ENCODE measurements around the gene CP. TPM values are rescaled to one million over a fixed set of nuclear protein-coding genes. Genes with fewer than 3 reads are reported as not detected.

Gene CP
- total and polyA plus RNA-seq, 12 donors, result 0.48 to 17.2 (median 5.4) TPM

DNA sequence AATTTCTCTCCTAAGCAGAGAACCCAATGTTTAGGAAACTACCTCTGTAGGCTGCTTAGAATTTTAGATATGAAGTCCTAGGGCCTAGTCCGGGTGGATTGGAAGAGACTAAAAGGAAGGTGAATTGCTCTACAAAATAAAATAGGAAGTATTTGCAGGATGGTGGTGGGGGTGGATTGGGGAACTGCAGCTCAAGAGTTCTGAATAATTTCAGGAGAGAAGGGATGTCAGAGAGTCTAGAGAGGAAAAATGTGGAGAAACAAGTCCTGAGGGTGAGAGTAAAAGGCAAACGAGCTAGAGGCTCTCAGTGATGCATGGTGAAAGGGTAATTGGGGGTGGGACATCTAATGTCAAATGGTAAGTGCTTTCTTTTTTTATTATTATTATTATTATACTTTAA is 10.2 kb upstream of the CP start:
- intact Hi-C loops (cut with DNase I), result no loop called here
- H3K36me3 ChIP-seq (replicated peaks in 1 of 2), result no peaks in the 10 kb centered on the region
- DNase-seq, result no peak
- no peak overlapping the region for H3K4me3 ChIP-seq
- no peak overlapping the region for H3K27ac ChIP-seq
- no peak for TF ChIP-seq CTCF (IDR thresholded peaks at IDR 0.05)
- no peak for TF ChIP-seq POLR2A (IDR thresholded peaks at IDR 0.05)
- WGBS, 4 donors, result 67 to 82% (median 69%) methylated on average over 2 of the region's 2 CpGs
- no peaks in the 10 kb centered on the region for H3K27me3 ChIP-seq
- H3K9me3 ChIP-seq (replicated peaks in 1 of 3), result no peaks in the 10 kb centered on the region
- no peaks in the 10 kb centered on the region for H3K4me1 ChIP-seq (replicated peaks in 1 of 2)

DNA sequence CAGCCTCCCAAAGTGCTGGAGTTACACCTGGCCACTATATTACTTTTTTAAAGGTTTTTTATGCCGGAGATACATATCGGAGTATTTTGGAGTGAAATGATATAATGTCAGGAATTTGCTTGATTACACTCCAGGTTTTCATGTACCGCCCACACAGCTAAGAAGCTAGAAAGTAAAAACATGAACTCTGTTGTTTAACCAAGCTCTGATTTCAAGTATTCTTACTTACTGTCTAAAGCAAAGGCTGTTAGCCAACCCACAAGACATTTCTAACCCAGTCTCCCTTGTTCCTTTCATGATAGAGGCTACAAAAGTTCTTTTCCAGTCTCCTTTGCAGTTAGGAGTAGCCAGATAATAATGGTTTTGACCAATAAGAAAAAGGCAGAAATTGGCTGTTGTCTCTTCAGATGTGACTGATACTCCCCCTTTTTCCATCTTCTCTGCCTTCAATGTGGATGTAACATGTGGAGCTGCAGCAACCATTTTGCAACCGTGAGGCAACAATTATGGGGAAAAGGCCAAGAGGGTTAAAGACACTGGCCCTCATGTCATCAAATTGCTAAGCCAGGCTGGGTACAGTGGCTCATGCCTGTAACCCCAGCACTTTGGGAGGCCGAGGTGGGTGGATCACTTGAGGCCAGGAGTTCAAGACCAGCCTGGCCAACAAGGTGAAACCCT is 6.1 kb upstream of the CP start:
- Histone ChIP-seq H3K27me3 (no peaks in the 10 kb centered on the region), H3K27ac (no peak overlapping the region), H3K9me3 (replicated peaks in 1 of 3) (no peaks in the 10 kb centered on the region), H3K4me1 (replicated peaks in 1 of 2) (peaks cover 6 to 19% of the 10 kb centered on the region in 2 donors), H3K36me3 (replicated peaks in 1 of 2) (no peaks in the 10 kb centered on the region), H3K4me3 (no peak overlapping the region)
- intact Hi-C loops (cut with DNase I), result no loop called here
- WGBS, 4 donors, result 78 to 91% (median 90%) methylated on average over 5 of the region's 5 CpGs
- TF ChIP-seq CTCF (IDR thresholded peaks at IDR 0.05), result no peak
- no peak for TF ChIP-seq POLR2A (IDR thresholded peaks at IDR 0.05)
- no peak for DNase-seq

DNA sequence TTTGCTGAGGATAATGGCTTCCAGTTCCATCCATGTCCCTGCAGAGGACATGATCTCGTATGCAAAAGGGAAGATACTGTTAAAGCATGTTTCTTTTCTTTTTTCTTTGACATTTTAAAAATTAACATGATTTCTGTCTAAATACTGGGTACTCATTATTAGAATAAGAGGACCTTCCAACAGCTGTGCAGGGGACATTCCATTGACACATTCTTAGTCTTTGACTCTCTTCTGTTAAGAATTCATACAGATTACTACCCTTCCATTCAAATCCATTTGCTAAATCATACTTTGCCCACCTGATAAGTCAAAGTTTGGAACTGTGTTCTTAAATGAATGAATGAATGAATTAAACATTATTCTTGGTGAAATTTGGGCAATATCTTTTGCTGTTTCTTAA is 5.1 kb upstream of the CP start:
- Histone ChIP-seq H3K4me1 (replicated peaks in 1 of 2) (peaks cover 6 to 19% of the 10 kb centered on the region in 2 donors), H3K27me3 (no peaks in the 10 kb centered on the region), H3K4me3 (no peak overlapping the region), H3K36me3 (replicated peaks in 1 of 2) (no peaks in the 10 kb centered on the region), H3K27ac (no peak overlapping the region), H3K9me3 (replicated peaks in 1 of 3) (no peaks in the 10 kb centered on the region)
- intact Hi-C loops (cut with DNase I), result no loop called here
- WGBS, 4 donors, result 78 to 100% (median 93%) methylated on average over 1 of the region's 1 CpG
- TF ChIP-seq CTCF (IDR thresholded peaks at IDR 0.05) (no peak), POLR2A (IDR thresholded peaks at IDR 0.05) (no peak)
- DNase-seq, result no peak

- H3K27me3 ChIP-seq, result no peaks in the 10 kb centered on the region
- 1 to 5% (median 3%) methylated on average over 9 of the region's 9 CpGs for WGBS, 4 donors
- DNase-seq, result peak; percentile 32 to 66 (median 59)
- H3K4me3 ChIP-seq, result peak overlapping the region in 3 of 4 donors; percentile 33 to 56 (median 46)
- H3K4me1 ChIP-seq (replicated peaks in 1 of 2), result peaks cover 6 to 19% of the 10 kb centered on the region in 2 donors
- TF ChIP-seq CTCF (IDR thresholded peaks at IDR 0.05), result no peak
- peak in 1 of 2 donors; percentile 43 for TF ChIP-seq POLR2A (IDR thresholded peaks at IDR 0.05)
- intact Hi-C loops (cut with DNase I), result no loop called here
- H3K36me3 ChIP-seq (replicated peaks in 1 of 2), result no peaks in the 10 kb centered on the region
- H3K27ac ChIP-seq, result peak overlapping the region; percentile 73 to 90 (median 75)
- H3K9me3 ChIP-seq (replicated peaks in 1 of 3), result no peaks in the 10 kb centered on the region
Measured at GRCh38 chr3:149224736-149225594, 3.3 kb upstream of the CP start.
